NCI-H1092 (cell line): ENCODE data around the gene PHF21A.

Experiments
- DNase-seq: peaks from one replicate; lab custom pipeline; 2025; lab: John Stamatoyannopoulos, UW

PHF21A gene

GRCh38 chr11:46075928-46076327, 45.3 kb downstream of the PHF21A start:
- no peak for DNase-seq

- DNase-seq = no peak
Measured at GRCh38 chr11:46075168-46075567, 46.1 kb downstream of the PHF21A start.

GRCh38 chr11:46073632-46074031, 47.6 kb downstream of the PHF21A start:
- no peak for DNase-seq

- DNase-seq = no peak
Measured at GRCh38 chr11:46072172-46072964, 48.9 kb downstream of the PHF21A start.

GRCh38 chr11:46071091-46071490, 50.2 kb downstream of the PHF21A start:
- no peak for DNase-seq

GRCh38 chr11:46069595-46069994, 51.7 kb downstream of the PHF21A start:
- no peak for DNase-seq

GRCh38 chr11:46066335-46066734, 54.9 kb downstream of the PHF21A start:
- DNase-seq = no peak

GRCh38 chr11:46065681-46066080, 55.6 kb downstream of the PHF21A start:
- no peak for DNase-seq

- DNase-seq = no peak
Measured at GRCh38 chr11:46064221-46064620, 57.0 kb downstream of the PHF21A start.

- DNase-seq = no peak
Measured at GRCh38 chr11:46063138-46063537, 58.1 kb downstream of the PHF21A start.

GRCh38 chr11:46060013-46060412, 61.2 kb downstream of the PHF21A start:
- DNase-seq = no peak

- DNase-seq = no peak
Measured at GRCh38 chr11:46057489-46057888, 63.8 kb downstream of the PHF21A start.

GRCh38 chr11:46055371-46055770, 65.9 kb downstream of the PHF21A start:
- DNase-seq = no peak

GRCh38 chr11:46051102-46051501, 70.2 kb downstream of the PHF21A start:
- DNase-seq = no peak

- DNase-seq = no peak
Measured at GRCh38 chr11:46050662-46051061, 70.6 kb downstream of the PHF21A start.

- no peak for DNase-seq
Measured at GRCh38 chr11:46050003-46050461, 71.2 kb downstream of the PHF21A start.

- DNase-seq = no peak
Measured at GRCh38 chr11:46049325-46049897, 71.8 kb downstream of the PHF21A start.

- DNase-seq = no peak
Measured at GRCh38 chr11:46048198-46048597, 73.1 kb downstream of the PHF21A start.

GRCh38 chr11:46047520-46047919, 73.7 kb downstream of the PHF21A start:
- DNase-seq = no peak

GRCh38 chr11:46045811-46046210, 75.4 kb downstream of the PHF21A start:
- DNase-seq = no peak

GRCh38 chr11:46044601-46045000, 76.7 kb downstream of the PHF21A start:
- no peak for DNase-seq

GRCh38 chr11:46039990-46040389, 81.3 kb downstream of the PHF21A start:
- no peak for DNase-seq

- DNase-seq = no peak
Measured at GRCh38 chr11:46038529-46038928, 82.7 kb downstream of the PHF21A start.

GRCh38 chr11:46036969-46037368, 84.3 kb downstream of the PHF21A start:
- DNase-seq = no peak
